Mononuclear cell (primary cell): Measurements from ENCODE around the gene ASS1. TPM values are rescaled to one million over a fixed set of nuclear protein-coding genes. Genes with fewer than 3 reads are reported as not detected.

Experiments used
- H3K27me3 ChIP-seq: 2 replicates; pipeline ENCODE4 v1.6.0; 2011; ENCODE audit warnings: low read length, control low read depth; ENCODE audit not compliant: insufficient read depth
- H3K4me1 ChIP-seq: 2 replicates; pipeline ENCODE4 v1.5.1; 2011; ENCODE audit warnings: mild to moderate bottlenecking, low read length, control low read depth; ENCODE audit not compliant: insufficient read depth
- H3K4me3 ChIP-seq: 2 replicates; pipeline ENCODE4 v1.5.1; 2011; ENCODE audit warnings: mild to moderate bottlenecking, low read length, moderate library complexity
- H3K9me3 ChIP-seq: 2 replicates; pipeline ENCODE4 v1.5.1; 2011; ENCODE audit warnings: low read depth, mild to moderate bottlenecking, control low read depth, low read length
- total RNA-seq: library from RNA; depleted of rRNA; stranded (reverse); fragments of >200 nt; gene quantifications from one replicate; pipeline ENCODE4 v1.2.3, GENCODE V29; 2012

ASS1 gene
- total RNA-seq, 1 donor: 0.10 TPM

DNA sequence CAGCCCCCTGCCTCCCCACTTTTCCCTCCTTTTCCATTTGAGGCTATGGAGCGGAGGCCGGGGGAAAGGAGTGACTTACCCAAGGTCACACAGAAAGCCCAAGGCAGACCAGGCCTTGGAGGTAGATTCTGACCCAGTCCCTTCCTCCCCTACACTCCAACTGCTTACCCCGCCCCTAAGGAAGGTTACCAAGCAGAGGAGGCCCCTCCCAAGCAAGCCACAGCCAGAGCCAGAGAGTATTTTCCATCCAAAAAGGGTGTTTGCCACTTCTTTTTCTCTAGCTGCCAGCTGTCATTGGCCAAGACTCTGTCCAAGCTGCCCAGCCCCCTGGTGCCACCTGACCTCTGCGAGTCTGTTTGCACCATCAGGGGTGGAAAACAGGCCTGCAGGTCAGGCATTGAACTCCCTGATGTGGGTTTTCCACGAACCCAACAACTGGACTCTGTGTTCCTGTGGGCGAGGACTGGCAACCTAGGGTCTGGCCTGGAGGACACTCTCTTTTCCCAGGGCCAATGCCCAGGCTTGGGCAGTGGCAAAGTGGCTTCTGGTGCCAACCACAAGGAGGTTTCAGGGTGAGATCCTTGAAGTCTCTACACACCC lies 6.3 kb upstream of the ASS1 start:
- no peak overlapping the region for H3K4me3 ChIP-seq
- no peaks in the 10 kb centered on the region for H3K4me1 ChIP-seq
- H3K9me3 ChIP-seq: peaks cover 12% of the 10 kb centered on the region
- peaks cover 9% of the 10 kb centered on the region for H3K27me3 ChIP-seq

DNA sequence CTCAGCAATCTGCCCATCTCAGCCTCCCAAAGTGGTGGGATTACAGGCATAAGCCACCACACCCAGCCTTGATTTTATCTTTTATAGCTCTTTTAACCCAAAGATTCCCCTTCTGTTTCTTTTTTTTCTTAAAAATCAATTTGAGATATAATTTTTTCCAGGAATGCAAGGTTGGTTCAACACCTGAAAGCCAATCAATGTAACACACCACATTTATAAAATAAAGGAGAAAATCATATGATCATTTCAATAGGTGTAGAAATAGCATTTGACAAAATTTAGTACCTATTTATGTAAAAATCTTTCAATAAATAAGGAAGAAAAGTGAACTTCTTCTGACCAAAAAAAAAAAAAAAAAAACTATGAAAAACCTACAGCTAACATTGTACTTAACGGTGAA lies 3.7 kb upstream of the ASS1 start:
- peaks cover 13% of the 10 kb centered on the region for H3K27me3 ChIP-seq
- H3K4me1 ChIP-seq: no peaks in the 10 kb centered on the region
- peaks cover 12% of the 10 kb centered on the region for H3K9me3 ChIP-seq
- H3K4me3 ChIP-seq: no peak overlapping the region

DNA sequence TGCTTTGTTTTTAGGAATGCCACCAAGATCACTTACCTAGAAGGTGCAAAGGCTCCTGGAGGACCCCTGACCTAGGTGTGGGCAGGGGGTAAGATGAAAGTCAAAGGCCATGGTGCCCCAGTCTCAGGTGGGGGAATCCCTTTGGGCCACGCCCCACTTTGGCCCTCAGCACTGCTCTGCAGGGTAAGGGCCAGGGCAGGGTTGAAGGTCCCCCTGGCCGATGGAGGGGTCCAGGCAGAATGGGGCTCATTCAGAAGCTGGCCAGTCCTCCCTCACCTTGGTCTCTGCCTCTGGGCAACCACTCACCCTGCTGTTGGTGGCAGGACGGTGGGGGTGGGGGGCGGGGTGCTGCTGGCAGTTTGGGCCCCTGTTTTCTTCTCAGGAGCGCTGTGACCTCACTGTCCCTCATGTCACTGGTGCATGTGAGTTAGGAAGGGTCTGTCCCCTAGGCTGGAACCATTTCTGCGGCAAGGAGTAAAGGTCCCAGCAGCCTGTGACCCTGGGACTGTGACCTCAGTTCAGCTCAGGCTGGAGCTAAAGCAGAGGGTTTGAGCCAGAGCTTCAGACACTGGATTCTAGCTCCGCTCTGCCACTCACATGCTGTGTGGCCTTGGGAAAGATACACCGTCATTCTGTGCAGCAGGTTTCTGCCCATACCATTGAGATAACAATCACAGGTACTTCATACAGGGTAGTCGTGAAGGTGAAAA lies 1.9 kb upstream of the ASS1 start:
- H3K4me1 ChIP-seq: no peaks in the 10 kb centered on the region
- H3K9me3 ChIP-seq: peaks cover 12% of the 10 kb centered on the region
- H3K4me3 ChIP-seq: no peak overlapping the region
- peaks cover 13% of the 10 kb centered on the region for H3K27me3 ChIP-seq

DNA sequence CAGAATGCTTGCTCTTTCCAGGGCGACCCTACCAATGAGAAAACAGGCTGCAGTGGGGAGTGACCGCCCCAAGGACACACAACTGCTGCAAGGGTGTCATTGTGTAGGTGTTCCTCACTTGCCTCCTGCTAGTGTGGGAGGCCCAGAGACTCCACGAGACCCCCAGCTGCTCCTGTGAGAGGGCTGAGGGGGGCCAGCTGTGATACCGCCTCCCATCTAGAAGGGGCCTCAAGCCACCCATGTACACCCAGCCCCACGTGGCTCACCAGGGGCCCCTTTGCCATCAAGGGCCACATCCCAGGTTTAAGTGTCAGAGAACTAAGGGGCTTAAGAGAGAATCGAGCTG lies 1.3 kb upstream of the ASS1 start:
- H3K4me1 ChIP-seq: no peaks in the 10 kb centered on the region
- H3K4me3 ChIP-seq: no peak overlapping the region
- H3K9me3 ChIP-seq: peaks cover 12% of the 10 kb centered on the region
- peaks cover 13% of the 10 kb centered on the region for H3K27me3 ChIP-seq

DNA sequence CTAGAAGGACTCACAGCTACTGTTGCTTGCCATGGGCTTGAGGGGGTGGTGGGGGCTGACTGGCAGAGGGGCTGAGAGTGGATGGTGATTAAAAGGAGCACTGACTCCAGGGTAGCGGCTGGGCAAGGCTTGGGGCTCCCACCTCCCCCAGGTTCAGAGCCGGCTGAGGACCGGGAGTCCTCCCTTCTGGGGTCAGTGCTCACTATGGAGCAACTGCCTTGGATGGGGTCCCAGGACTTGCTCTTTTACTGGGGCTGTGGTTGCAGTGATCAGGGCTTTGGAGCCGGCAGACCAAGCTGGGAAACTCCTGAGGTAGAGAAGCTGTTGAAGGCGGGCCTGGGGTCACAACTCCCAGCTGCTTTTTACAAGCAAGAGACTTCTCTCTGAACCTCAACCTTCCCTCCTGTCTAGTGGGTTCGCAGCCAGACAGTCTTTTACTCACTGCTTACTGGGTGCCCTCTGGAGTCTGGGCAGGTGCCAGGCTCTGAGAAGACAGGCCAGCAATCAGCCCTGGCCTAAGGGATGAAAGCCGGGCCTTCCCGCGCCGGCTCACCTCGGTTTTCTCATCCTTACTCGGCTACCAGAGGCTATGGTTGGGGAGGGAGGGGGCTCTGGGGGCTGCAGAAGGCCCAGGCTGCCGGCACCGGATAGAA lies 795 bp upstream of the ASS1 start:
- no peak overlapping the region for H3K4me3 ChIP-seq
- H3K27me3 ChIP-seq: peaks cover 13% of the 10 kb centered on the region
- H3K4me1 ChIP-seq: no peaks in the 10 kb centered on the region
- H3K9me3 ChIP-seq: peaks cover 12% of the 10 kb centered on the region

DNA sequence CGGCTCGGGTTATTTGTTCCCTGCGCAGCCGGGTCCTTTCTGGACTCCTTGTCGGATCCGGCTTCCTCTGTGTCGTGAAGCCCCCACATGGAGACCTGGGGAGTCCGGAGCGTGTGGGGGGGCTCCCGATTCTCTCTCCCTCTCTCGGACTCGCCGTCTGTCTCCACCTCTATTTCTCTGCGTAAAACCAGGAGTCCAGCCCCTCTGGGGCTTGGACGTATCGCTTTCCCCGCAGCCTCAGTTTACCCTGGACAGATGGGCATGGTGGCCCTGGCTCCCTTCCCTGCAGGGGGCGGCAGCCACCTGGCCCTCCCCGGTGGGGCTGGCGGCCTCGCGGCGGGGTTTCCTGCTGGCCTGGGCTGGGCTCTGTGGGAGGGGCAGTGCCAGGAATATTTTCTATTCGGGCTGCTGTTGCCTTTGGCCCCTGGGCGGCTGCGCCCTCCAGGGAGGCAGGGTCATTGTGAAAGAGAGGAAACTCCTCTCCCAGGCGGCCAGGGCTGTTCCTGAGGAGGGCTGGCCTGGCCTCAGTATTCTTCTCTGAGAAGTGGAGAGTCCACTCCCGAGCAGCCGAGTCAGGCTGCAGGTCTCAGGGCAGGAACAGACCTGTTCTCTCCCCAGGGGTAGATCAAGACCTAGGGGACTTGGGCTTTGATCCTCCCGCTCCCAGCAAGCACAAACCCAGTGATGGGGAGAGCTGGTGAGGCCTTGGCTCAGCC lies 665 bp downstream of the ASS1 start:
- peaks cover 12% of the 10 kb centered on the region for H3K9me3 ChIP-seq
- H3K4me3 ChIP-seq: no peak overlapping the region
- no peaks in the 10 kb centered on the region for H3K4me1 ChIP-seq
- peaks cover 13% of the 10 kb centered on the region for H3K27me3 ChIP-seq

DNA sequence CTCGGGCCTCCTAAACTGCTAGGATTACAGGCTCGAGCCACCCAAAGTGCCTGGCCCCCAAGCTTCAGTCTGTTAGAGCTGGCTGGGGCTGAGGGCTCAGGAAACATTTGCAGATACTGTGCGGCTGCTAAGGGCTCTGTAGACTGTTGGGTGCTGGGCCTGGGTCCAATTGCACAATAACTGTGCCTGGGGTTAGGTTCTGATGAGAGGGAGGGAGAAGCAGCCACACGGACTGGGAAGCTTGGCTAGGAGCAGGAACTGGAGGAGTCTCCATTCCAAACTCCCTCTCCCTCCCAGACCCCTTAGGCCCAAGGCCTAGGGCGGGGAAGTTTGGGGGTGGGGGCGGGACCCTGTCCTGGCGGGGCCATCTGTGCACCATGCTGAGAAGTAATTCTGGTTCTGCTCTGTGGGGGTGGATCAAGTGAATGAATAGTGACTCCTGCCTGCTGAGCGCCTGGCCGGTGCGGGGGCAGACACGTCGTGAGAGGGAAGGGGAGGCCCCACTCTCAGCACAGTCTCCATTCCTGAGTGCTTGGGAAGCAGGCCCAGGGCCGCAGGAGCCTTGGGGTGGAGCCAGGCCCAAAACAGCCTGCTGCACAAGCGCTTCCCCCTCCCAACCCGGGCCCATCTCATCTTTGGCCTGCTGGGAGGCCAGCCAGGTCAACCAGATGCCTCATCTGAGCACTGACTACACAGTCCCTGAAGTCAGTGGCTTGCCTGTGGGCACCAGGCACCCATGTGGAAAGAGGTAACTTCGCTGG lies 1.5 kb downstream of the ASS1 start:
- Histone ChIP-seq H3K4me3 (no peak overlapping the region), H3K4me1 (no peaks in the 10 kb centered on the region), H3K9me3 (peaks cover 6% of the 10 kb centered on the region), H3K27me3 (peaks cover 13% of the 10 kb centered on the region)

DNA sequence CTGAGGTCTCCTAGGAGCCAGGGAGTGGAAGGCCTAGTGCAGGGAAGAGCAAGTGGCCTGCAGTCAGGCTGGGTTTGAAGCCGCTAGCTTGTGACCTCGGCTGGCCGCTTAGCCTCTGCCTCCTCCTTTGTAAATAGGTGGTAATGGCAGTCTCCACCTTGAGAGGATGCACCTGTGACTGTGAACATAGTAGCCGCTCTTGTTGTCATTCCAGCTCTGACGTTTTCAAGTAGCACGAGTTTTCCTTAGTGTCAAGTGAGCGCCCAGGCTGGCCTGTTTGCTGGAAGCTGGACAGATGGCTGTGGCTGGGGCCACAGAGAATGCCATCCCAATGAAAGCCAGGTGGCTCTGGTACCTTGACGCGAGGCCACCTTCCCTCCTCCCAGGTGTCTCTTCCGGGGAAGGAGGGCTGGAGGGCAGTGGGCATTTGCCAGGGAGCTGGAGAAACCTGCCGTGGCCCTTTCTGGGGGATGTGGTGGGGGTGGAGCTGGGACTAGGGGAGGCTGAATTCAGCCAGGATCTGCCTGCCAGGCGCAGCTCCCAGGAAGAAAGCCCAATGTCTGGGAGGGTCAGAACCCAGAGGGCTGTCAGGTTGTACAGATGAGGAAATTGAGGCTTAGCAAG lies 2.5 kb downstream of the ASS1 start:
- H3K27me3 ChIP-seq: peaks cover 13% of the 10 kb centered on the region
- H3K4me1 ChIP-seq: no peaks in the 10 kb centered on the region
- H3K4me3 ChIP-seq: no peak overlapping the region
- no peaks in the 10 kb centered on the region for H3K9me3 ChIP-seq

DNA sequence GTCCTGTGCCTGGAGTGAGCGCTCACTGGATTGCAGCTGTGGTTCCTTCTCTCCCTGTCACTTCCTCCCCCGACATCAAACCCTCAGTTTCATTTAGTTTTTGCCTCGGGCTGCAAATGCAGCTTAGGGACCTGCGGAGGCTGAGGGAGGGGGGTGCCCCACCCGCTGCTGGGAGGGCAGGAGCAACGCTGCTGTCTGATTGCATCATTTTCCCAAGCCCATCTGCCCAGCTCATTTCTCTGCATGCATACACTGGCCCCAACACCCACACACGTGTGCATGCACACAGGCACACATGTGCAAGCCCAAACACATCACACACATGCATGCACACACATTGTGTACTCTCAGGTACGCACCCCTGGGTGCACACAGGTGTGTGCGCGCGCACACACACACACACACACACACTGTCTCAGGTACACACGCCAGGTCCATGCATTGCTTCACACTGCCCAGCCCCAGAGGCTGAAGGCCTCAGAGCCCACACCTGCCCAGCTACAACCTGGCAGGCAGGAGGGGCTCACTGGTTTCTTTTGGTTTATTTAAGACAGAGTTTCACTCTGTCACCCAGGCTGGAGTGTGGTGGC lies 3.4 kb downstream of the ASS1 start:
- no peaks in the 10 kb centered on the region for H3K4me1 ChIP-seq
- no peak overlapping the region for H3K4me3 ChIP-seq
- peaks cover 13% of the 10 kb centered on the region for H3K27me3 ChIP-seq

DNA sequence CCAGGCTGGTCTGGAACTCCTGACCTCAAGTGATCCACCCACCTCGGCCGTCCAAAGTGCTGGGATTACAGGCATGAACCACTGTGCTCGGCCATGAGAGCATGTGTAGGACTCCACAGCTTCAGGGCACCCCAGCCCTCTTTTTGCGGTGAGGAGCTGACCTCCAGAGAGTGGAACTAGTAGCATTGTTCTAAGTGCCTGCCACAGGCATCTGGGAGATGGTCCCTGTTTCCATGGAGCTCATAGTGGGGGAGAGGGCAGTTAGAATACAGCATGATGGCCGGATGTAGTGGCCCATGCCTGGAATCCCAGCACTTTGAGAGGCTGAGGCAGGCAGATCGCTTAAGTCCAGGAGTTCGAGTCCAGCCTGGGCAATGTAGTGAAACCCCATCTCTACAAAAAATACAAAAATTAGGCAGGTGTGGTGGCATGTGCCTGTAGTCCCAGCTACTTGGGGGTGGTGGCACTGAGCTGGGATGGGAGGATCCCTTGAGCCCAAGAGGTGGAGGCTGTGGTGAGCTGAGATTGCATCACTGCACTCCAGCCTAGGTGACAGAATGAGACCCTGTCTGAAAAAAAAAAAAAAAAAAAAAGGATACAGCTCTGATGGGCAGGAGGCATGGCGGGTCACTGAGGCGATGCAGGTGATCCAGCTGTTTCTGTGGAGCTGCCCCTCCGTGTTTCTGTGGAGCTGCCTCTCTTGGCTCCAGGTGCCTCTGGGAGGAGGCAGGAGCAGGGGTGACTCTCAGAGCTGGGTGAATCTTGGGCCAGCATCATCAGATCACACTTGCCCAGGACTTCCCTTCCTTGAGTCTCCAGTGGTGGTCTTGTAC lies 4.2 kb downstream of the ASS1 start:
- Histone ChIP-seq H3K9me3 (no peaks in the 10 kb centered on the region), H3K4me1 (no peaks in the 10 kb centered on the region), H3K27me3 (peaks cover 9% of the 10 kb centered on the region), H3K4me3 (no peak overlapping the region)

More for the DNA sequence above, 3.4 kb downstream of the ASS1 start:
- H3K9me3 ChIP-seq: no peaks in the 10 kb centered on the region

DNA sequence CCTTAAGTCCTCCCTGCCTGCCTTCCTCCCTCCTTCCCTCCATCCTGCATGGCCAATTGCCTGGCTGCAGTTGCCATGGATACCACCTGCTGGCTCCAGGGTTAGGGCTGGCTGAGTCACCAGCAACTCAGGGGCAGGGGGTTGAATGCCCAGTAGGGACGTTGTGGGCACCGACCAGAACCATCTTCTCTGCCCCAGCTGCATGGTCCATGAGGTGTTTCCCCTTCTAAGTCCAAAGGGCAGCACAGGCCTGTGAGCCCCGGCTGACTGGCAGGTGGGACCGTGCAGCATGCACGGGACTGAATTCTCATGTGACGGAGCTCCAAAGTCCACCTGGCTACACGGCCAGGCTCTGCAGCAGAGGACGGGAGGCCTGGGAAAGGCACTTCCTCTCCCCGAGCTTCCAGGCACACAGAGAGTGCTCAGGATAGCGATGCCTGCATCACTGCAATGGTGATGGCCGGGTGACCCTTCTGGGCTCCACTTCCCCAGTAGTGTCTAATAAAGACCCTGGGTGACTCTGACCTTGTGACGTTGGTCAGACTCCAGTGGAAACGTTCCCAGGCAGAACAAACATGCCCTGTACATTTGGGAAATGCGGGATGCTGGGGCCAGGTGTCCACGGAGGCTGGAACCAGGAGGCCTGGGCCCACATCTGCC lies 5.7 kb downstream of the ASS1 start:
- H3K4me1 ChIP-seq: no peaks in the 10 kb centered on the region
- no peaks in the 10 kb centered on the region for H3K9me3 ChIP-seq
- H3K27me3 ChIP-seq: peaks cover 1% of the 10 kb centered on the region
- no peak overlapping the region for H3K4me3 ChIP-seq

DNA sequence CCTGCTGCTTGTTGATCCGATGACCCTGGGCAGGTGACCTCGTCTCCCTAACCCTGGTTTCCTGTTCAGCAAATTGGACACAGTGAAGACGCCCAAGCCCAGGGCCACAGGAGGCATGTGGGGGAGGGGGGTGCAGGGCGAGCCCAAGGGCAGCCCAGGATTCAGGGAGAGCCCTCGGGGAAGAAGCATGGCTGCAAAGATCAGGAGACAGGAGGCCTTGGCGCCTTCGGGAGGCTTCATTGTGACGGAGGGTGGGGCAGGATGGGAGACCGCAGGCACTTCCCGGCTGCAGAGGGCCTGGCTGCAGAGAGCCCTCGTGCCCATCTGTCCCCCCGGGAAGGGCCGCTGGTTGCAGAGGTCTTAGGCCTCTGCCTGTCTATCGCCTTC lies 6.2 kb downstream of the ASS1 start:
- no peaks in the 10 kb centered on the region for H3K4me1 ChIP-seq
- no peaks in the 10 kb centered on the region for H3K9me3 ChIP-seq
- H3K27me3 ChIP-seq: no peaks in the 10 kb centered on the region
- H3K4me3 ChIP-seq: no peak overlapping the region
